Progenitor cell of endocrine pancreas (in vitro differentiated cells): ENCODE measurements around the gene XRCC5. TPM values are rescaled to one million over a fixed set of nuclear protein-coding genes. Genes with fewer than 3 reads are reported as not detected.

Source experiments
- DNase-seq: peaks from one replicate; pipeline ENCODE4 v3.0.0; 2021; ENCODE audit warnings: low spot score; ENCODE audit not compliant: unreplicated experiment
- H3K27ac Mint-ChIP-seq: 2 replicates; pipeline ENCODE4 v1.8.0; 2021; ENCODE audit warnings: mild to moderate bottlenecking, moderate library complexity, mixed read lengths
- H3K27me3 Mint-ChIP-seq: 2 replicates; pipeline ENCODE4 v1.8.0; 2021; ENCODE audit warnings: mixed read lengths
- H3K36me3 Mint-ChIP-seq: 2 replicates; pipeline ENCODE4 v1.8.0; 2022; ENCODE audit warnings: mixed read lengths; ENCODE audit not compliant: insufficient read depth
- H3K4me1 Mint-ChIP-seq: 2 replicates; pipeline ENCODE4 v1.8.0; 2021; ENCODE audit warnings: low read depth, mixed read lengths
- H3K4me3 Mint-ChIP-seq: 2 replicates; pipeline ENCODE4 v1.8.0; 2021; ENCODE audit warnings: low read depth, mild to moderate bottlenecking, moderate library complexity, mixed read lengths
- H3K9me3 Mint-ChIP-seq: 2 replicates; pipeline ENCODE4 v1.8.0; 2021; ENCODE audit warnings: low read depth, mixed read lengths
- total RNA-seq: library from RNA; stranded (reverse); gene quantifications from 2 replicates; pipeline ENCODE4 v1.2.1, GENCODE V29; 2021
- TF ChIP-seq, protein P1 (sequence below): fragments of 200-600 bp; sonication (generic); IDR thresholded peaks from one replicate; pipeline ENCODE4 v1.5.0; 2021; ENCODE audit warnings: antibody characterized with exemption, mild to moderate bottlenecking; ENCODE audit not compliant: unreplicated experiment

Gene XRCC5
- total RNA-seq, 1 donor from 2014 or later, result 378 TPM

DNA sequence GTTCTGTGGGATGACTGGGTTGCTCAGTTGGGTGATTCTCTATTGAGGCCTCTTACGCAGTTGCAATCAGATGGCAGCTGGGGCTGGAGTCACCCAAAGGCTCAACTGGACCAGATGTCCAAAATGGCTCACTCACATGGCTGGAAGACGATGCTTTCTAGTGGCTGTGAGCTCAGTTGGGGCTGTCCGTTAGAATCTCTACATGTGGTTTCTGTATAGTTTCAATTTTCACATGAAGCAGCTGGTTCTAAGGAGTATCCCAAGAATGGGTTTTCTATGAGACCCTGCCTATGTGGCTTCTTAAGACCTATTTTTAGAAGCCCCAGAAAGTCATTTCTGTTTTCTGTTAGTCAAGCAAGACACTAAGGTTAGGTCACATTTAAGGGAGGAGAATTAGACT, 4.4 kb downstream of the XRCC5 start:
- Mint-ChIP-seq H3K27me3 (no peaks in the 10 kb centered on the region), H3K4me1 (peaks cover 59% of the 10 kb centered on the region), H3K27ac (peak overlapping the region; percentile 87), H3K36me3 (peaks cover 34% of the 10 kb centered on the region), H3K4me3 (no peak overlapping the region), H3K9me3 (no peaks in the 10 kb centered on the region)
- TF ChIP-seq, protein P1, sequence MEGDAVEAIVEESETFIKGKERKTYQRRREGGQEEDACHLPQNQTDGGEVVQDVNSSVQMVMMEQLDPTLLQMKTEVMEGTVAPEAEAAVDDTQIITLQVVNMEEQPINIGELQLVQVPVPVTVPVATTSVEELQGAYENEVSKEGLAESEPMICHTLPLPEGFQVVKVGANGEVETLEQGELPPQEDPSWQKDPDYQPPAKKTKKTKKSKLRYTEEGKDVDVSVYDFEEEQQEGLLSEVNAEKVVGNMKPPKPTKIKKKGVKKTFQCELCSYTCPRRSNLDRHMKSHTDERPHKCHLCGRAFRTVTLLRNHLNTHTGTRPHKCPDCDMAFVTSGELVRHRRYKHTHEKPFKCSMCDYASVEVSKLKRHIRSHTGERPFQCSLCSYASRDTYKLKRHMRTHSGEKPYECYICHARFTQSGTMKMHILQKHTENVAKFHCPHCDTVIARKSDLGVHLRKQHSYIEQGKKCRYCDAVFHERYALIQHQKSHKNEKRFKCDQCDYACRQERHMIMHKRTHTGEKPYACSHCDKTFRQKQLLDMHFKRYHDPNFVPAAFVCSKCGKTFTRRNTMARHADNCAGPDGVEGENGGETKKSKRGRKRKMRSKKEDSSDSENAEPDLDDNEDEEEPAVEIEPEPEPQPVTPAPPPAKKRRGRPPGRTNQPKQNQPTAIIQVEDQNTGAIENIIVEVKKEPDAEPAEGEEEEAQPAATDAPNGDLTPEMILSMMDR, result no peak
- DNase-seq, result no peak

DNA sequence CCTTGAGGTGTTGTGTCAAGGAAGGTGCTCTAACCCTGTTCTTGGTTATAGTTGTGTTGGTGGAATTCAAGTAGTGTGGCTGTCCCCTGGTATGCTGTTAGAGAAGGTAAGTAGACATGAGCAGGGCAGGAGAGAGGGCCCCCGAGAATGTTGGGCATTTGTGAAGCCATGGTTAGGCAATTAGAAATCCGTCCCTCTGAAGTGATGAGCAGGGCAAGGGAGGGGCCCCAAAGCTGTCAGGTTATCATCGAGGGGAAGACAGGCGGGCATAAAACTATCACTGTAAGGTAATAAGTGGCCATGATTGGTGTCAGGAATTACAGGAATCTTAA, 5.2 kb downstream of the XRCC5 start:
- H3K4me3 Mint-ChIP-seq, result no peak overlapping the region
- no peaks in the 10 kb centered on the region for H3K9me3 Mint-ChIP-seq
- peaks cover 39% of the 10 kb centered on the region for H3K36me3 Mint-ChIP-seq
- no peak for DNase-seq
- TF ChIP-seq, protein P1, result no peak
- no peaks in the 10 kb centered on the region for H3K27me3 Mint-ChIP-seq
- peak overlapping the region; percentile 100 for H3K27ac Mint-ChIP-seq
- peaks cover 57% of the 10 kb centered on the region for H3K4me1 Mint-ChIP-seq

DNA sequence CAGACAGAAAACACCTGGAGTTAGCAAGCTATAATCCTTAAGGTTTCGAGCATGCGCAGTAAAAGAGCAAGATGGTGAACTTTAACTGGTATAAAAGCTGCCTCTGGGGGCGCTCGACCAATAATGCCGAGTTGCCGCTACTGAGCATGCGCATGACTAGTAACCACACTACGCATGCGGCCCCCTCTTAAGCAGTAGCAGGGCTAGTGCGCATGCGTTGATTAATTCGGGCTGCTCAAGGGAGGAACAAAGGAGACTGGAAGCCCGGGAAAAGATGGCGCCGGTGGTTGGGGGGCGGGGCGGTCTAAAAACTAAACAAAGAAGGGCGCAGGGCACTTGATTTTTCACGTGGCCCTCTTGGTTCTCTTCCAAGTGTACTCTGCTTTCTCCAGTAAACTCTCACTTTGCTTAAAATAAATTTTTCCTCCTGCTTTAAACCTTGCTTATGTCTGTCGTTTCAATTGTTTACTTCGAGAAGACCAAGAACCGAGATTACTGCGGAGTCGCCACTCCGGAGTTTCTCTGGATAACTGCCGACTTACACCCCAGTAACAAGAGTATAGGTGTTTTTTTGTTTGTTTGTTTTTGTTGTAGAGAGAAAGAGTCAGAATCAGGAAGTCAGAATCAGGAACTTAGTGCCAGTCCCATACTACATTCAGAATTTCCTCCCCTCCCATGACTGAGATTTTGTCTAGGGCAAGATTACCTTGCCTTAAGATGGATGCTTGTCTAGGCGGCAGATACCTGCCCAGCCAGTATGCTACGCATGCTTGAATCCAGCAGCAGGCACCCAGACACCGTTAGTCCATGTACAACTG, 5.8 kb downstream of the XRCC5 start:
- DNase-seq, result peak; percentile 97
- peak overlapping the region; percentile 100 for H3K27ac Mint-ChIP-seq
- TF ChIP-seq, protein P1, result peak; percentile 89
- peak overlapping the region; percentile 81 for H3K4me3 Mint-ChIP-seq
- H3K27me3 Mint-ChIP-seq, result no peaks in the 10 kb centered on the region
- no peaks in the 10 kb centered on the region for H3K9me3 Mint-ChIP-seq
- H3K36me3 Mint-ChIP-seq, result peaks cover 43% of the 10 kb centered on the region
- H3K4me1 Mint-ChIP-seq, result peaks cover 57% of the 10 kb centered on the region

DNA sequence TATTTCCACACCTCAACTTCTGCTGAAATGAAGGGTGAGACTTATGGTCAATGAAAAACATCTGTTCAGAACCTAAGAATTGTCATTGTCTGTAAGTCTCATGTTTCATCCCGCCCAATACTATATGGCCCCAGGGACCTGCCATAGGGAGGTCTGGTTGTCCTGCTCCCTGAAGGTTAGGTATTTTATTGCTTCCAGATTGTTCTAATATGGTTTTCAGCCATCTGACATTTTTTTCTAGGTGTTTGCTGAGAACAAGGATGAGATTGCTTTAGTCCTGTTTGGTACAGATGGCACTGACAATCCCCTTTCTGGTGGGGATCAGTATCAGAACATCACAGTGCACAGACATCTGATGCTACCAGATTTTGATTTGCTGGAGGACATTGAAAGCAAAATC, 7.3 kb downstream of the XRCC5 start:
- Mint-ChIP-seq H3K4me1 (peaks cover 44% of the 10 kb centered on the region), H3K4me3 (peak overlapping the region; percentile 1), H3K9me3 (no peaks in the 10 kb centered on the region), H3K27me3 (no peaks in the 10 kb centered on the region), H3K36me3 (peaks cover 49% of the 10 kb centered on the region), H3K27ac (peak overlapping the region; percentile 82)
- no peak for DNase-seq
- TF ChIP-seq, protein P1, result no peak

DNA sequence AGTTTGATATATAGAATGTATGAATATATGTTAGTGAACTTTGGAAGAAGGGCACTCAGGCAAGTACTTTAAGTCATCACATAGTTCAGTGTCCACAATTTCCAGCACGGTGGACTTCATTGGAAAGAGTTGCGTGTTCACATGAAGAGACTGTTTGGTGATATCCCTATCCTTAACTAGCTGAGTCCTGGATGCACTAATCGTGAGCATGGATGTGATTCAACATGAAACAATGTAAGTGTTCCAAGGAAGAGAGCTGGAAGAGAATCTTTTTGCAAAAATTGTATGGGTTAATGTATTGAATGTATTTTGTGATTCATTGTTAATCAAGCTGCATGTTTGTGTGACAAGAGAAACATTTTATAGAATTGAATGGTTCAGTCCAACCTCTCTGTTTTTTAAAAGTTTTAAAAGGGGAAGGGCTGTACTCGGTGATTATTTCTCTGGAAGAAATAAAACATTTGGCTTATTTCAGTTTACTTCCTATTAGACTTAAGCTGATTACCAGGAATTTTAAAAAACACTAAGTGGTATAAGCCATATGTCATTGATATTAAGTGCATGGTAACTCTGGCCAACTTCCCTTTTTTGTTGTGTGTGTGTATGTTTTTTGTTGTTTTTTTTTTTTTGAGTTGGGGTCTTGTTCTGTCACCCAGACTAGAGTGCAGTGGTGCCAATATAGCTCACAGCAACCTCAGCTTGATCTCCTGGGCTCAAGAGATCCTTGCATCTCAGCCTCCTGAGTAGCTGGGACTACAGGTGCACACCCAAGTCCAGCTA, 8.6 kb downstream of the XRCC5 start:
- H3K4me1 Mint-ChIP-seq, result peaks cover 31% of the 10 kb centered on the region

More for the DNA sequence above, 8.6 kb downstream of the XRCC5 start:
- Mint-ChIP-seq H3K9me3 (no peaks in the 10 kb centered on the region), H3K27me3 (no peaks in the 10 kb centered on the region), H3K27ac (peak overlapping the region; percentile 91), H3K36me3 (peaks cover 53% of the 10 kb centered on the region), H3K4me3 (no peak overlapping the region)
- TF ChIP-seq, protein P1, result no peak
- no peak for DNase-seq
